HEK293T (cell line): ENCODE measurements around the gene DTD1.

Source experiments
- ARNT ChIP-seq: fragments of 450-650 bp; IDR thresholded peaks from 2 replicates; pipeline ENCODE4 v1.6.1; 2017; ENCODE audit warnings: mild to moderate bottlenecking
- BHLHE40 ChIP-seq: fragments of 450-650 bp; IDR thresholded peaks from 2 replicates; pipeline ENCODE4 v1.6.1; 2016; ENCODE audit warnings: mild to moderate bottlenecking, moderate library complexity, borderline replicate concordance
- FOXA1 ChIP-seq: fragments of 450-650 bp; IDR thresholded peaks from 2 replicates; pipeline ENCODE4 v1.6.1; 2016; ENCODE audit warnings: mild to moderate bottlenecking
- FOXK2 ChIP-seq: fragments of 450-650 bp; IDR thresholded peaks from 2 replicates; pipeline ENCODE4 v1.6.1; 2016; ENCODE audit warnings: mild to moderate bottlenecking
- HDGF ChIP-seq: fragments of 450-650 bp; IDR thresholded peaks from 2 replicates; pipeline ENCODE4 v1.6.1; 2017; ENCODE audit warnings: antibody characterized with exemption, borderline replicate concordance
- L3MBTL2 ChIP-seq: fragments of 450-650 bp; conservative IDR thresholded peaks from 2 replicates; pipeline ENCODE4 v1.6.1; 2016; ENCODE audit warnings: mild to moderate bottlenecking
- LEF1 ChIP-seq: fragments of 450-650 bp; IDR thresholded peaks from 2 replicates; pipeline ENCODE4 v1.6.1; 2017; ENCODE audit warnings: mild to moderate bottlenecking, borderline replicate concordance
- NFRKB ChIP-seq: fragments of 450-650 bp; IDR thresholded peaks from 2 replicates; pipeline ENCODE4 v1.6.1; 2016; ENCODE audit warnings: mild to moderate bottlenecking, moderate library complexity
- SP1 ChIP-seq: fragments of 450-650 bp; IDR thresholded peaks from 2 replicates; pipeline ENCODE4 v1.6.1; 2017
- SUZ12 ChIP-seq: fragments of 450-650 bp; IDR thresholded peaks from 2 replicates; pipeline ENCODE4 v1.6.1; 2016; ENCODE audit warnings: mild to moderate bottlenecking
- TARDBP ChIP-seq: fragments of 450-650 bp; IDR thresholded peaks from 2 replicates; pipeline ENCODE4 v1.6.1; 2016
- ZNF384 ChIP-seq: fragments of 450-650 bp; IDR thresholded peaks from 2 replicates; pipeline ENCODE4 v1.6.1; 2016

DNA sequence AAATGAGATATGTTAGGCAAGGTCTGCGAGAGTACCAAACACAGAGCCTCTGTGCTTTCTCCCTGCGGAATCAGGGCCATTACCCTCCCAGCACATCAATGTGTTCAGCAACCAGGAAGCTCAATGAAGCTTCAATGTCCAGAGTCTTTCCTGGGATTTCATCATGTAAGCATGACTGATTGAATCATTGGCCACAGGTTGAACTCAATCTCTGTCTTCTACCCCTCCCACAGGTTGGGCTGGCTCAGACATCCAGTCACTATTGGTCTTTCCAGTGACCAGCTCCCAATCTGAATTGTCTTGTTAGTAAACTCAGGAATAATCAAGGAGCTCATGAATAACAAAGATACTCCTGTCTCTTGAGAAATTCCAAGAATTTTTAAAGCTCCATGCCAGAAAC, 2.7 kb upstream of the DTD1 start:
- TF ChIP-seq LEF1, result no peak
- no peak for TF ChIP-seq BHLHE40
- no peak for TF ChIP-seq FOXK2
- TF ChIP-seq SUZ12, result no peak
- TF ChIP-seq HDGF, result no peak
- TF ChIP-seq SP1, result no peak
- no peak for TF ChIP-seq ZNF384
- no peak for TF ChIP-seq NFRKB
- no peak for TF ChIP-seq ARNT
- TF ChIP-seq L3MBTL2, result no peak
- TF ChIP-seq TARDBP, result no peak
- TF ChIP-seq FOXA1, result no peak
